NCI-H2171 (cell line): ENCODE results near the gene PAX4.
"Not testable (repeated sequence)": the region's sequence is repeated elsewhere in the genome, so short reads cannot be mapped to it uniquely, and the experiment has no call there.

Experiments used
- DNase-seq: peaks from one replicate; lab custom pipeline; 2025; lab: John Stamatoyannopoulos, UW

Gene PAX4

GRCh38 chr7:127585044-127585953 is 32.6 kb downstream of the PAX4 start, which contains the start of gene GCC1:
GCC1 (minus strand) TSS chr7:127585596; CDS start chr7:127585182, 414 bp downstream.
- DNase-seq: peak; percentile 88

DNA sequence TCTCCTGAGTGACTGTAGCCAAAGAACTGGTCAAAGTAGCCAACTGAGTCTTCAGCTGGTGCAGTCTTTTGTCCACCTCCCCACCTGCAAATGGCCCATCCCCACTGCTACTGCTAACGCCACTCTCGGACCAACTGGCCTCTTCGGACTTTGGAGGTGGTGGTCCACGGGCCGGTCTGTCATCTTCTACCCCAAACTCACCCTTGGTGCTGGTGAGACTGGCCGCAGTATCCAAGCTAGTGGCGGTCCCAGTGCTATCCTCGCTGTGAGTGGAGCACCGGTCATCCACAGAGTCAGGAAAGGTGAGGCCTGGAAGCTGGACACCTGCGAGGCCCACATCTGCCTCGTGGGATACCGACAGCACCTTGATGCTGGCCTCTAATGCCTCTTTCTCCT is 33.3 kb downstream of the PAX4 start:
- DNase-seq: no peak

- no peak for DNase-seq
Measured at GRCh38 chr7:127582361-127582760, 35.6 kb downstream of the PAX4 start.

DNA sequence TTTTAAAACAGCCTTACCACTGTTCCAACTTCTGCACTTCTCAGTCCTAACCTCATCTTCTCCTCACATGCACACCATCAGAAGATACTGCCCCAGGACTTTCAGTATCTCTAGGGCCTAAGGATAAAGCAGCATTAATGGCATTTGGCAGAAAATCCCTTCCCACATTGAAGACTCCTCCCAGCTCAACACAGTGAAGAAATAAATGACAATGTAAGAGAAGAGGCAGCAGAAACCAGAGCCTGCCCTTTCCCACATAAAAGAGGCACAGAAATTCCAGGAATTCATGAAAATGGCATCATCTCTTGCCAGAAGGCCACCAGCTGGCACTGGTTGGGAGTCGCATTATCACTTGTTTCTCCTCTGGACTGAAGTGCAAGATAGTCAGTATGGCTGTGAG is 36.2 kb downstream of the PAX4 start:
- no peak for DNase-seq

DNA sequence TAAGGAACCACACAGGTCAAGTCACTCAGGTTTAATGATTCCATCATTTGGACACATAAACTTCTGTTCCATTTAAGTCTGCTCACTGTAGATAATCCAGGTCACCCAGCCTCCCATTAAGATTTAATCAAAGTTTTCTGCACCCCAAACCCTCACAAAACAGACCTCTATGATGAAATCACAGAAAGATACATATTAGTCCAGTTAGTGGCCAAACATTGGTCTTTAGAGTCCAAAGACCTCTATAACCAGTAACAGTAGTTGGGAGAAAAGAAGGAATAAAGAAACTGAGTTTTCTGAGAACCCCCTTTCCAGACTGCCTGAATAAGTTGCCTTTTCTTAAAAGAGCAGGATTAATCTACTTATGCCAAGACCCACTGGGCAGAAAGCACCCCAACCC is 37.3 kb downstream of the PAX4 start:
- no peak for DNase-seq

DNA sequence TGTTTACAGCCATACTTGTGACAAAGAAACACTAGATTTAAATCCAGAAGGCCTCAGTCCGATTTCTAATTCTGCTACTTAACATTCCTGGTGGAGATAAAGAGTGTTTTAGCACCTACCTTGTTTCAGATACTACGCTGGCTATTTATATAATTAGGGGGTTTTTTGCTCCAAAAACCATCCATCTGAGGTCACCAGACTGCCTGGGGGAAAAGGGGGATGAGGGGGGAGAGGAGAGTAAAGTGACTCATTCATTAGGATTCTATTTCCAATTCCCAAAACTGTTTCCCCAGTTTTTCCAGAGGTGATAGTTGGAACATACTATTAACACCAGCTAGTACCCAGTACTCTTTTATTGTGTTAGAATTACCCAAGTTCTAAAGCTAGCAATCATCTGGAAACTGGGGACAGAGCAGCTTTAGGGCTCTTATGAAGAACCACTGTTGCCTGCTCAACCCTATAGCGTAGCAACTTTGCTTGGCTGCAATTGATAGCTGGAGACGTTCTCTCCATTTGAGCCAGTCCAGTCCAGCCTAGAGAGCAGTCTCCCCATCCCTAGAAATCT is 39.1 kb downstream of the PAX4 start:
- no peak for DNase-seq

DNA sequence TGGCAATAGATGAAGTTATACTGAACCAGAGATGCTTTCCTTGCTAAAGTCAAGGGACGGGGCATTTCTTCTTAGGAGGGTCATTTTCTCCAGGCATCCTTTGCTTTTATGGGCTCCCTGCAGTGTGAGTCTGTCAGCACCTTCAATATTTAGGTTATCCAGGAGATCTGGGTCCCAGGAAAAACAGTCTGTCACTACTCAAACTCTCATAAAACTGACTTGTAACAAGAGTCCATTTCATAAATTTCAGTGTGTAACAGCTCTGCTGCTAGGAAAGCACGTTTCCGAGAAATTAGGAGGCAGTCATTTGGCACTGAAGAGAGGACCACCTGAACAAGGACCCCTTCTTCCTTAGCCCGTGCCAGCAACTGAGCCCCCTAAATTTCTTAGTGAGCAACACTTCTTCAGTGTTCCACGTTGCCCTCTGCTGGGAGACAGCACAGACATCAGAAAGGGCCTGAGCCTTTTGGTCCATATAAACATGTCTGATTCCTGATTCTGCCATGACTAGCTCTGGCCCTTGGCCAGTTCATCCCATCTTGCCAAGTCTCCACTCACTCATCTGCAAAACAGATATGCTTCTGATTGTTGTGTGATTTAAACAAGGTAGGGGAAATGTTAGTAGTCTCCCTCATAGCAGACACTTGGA is 39.8 kb downstream of the PAX4 start:
- DNase-seq: no peak

DNA sequence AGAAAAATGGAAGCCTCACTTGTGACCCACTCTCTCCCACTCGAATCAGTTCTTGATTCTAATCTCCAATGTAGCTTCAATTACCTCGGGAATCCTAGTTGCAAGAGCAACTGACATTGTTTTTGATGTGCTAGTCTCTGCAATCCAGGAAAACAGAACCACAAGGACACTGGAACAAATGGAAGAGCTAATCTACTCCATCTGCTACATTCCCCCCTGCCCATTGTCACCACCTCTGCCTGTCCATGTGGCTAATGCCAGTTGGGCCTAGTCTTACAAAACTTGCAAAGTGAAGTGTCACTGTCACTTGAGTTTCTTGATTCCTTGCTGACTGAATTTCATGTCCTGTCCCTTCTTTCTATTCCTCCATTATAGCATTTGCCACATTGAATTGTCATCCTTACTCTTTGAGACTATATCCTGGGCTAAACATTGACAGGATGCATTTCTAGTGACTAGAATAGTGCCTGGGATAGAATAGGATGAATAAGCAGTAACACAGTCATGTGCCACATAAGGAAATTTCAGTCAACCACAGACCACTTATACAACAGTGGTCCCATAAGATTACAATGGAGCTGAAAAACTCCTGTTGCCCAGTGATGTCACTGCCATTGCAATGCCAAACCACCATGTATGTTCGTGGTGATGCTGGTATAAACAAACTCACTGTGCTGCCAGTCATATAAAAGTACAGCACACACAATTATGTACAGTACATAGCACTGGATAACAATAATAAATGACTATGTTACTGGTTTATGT is 46.0 kb downstream of the PAX4 start:
- no peak for DNase-seq

DNA sequence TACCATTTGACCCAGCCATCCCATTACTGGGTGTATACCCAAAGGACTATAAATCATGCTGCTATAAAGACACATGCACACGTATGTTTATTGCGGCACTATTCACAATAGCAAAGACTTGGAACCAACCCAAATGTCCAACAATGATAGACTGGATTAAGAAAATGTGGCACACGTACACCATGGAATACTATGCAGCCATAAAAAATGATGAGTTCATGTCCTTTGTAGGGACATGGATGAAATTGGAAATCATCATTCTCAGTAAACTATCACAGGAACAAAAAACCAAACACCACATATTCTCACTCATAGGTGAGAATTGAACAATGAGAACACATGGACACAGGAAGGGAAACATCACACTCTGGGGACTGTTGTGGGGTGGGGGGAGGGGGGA is 49.9 kb downstream of the PAX4 start:
- DNase-seq: not testable (repeated sequence)

DNA sequence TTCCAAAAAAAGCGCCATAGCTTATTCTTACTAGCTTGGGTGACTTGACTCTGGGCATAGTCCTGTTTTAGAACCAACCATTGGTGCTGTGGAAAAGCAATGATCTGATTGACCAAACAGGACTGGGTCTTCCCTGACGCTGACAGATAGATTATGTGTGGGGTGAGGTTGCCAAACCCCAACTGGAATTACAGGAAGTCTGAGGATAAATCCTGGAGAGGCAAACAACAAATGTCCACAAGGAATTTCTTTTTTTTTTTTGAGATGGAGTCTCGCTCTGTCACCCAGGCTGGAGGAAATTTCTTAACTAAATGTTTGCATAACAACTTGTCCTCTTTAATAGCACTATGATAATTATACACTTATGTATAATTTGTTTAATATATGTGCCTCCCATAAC is 51.7 kb downstream of the PAX4 start:
- no peak for DNase-seq
